NOMO-1 (cell line): ENCODE results near the gene PCED1A.
"Not testable (repeated sequence)": the region's sequence is repeated elsewhere in the genome, so short reads cannot be mapped to it uniquely, and the experiment has no call there.

Experiments used
- DNase-seq, 2 experiments: peaks; one replicate each; lab custom pipeline; 2025; ENCODE audit not compliant: unreplicated experiment in 2 of 2; lab: John Stamatoyannopoulos, UW

Gene PCED1A

DNA sequence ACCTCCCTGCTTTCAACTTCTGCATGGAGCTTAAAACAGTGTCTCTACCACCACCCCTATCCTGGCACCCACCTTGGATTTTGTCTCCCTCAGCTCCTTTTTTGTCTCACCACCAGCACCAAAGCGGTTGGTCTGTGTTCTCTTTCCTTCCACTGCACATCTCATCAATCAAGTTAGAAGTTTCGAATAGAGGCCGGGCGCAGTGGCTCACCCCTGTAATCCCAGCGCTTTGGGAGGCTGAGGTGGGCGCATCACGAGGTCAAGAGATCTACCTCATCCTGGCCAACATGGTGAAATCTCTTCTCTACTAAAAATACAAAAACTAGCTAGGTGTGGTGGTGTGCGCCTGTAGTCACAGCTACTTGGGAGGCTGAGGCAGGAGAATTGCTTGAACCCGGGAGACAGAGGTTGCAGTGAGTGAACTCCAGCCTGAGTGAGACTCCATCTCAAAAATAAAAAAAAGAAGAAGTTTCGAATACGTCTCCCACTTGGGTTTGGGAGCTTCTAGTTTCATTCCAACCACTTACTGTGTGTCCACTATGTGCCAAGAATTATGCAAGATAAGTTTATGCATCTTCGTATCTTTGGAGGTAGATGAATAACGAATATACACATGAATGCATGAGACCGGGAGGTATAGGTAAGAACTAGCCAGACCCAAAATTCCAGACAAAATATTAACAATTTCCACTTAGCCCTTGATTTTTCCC, 5.9 kb downstream of the PCED1A start:
- DNase-seq, result no peak

DNA sequence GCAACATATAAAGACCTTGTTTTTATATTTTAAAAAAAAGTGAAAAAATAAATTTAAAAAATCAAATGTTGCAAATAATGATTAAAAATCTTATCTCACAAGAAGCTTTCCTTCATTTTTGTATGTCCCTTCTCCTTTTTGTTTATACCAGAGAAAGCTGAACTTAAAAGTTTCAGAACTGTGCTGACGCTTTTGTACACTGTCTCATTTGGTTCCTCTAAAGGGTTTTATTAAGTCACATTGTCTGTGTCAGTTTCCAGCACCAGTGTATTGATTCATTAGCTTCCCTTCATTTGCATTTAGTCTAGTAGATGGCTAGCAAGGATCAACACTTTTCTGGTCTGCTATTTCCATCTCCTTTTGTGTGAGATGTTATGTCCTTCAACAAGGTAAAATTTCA, 6.7 kb downstream of the PCED1A start:
- DNase-seq, result no peak

DNA sequence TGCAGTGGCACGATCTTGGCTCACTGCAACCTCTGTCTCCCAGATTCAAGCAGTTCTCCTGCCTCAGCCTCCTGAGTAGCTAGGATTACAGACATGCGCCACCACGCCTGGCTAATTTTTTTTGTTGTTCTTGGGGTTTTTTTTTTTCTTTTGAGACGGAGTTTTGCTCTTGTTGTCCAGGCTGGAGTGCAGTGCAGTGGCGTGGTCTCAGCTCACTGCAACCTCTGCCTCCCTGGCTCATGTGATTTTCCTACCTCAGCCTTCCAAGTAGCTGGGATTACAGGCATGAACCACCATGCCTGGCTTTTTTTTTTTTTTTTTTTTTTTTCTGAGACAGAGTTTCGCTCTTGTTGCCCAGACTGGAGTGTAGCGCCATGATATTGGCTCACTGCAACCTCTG, 9.2 kb downstream of the PCED1A start:
- not testable (repeated sequence) for DNase-seq

DNA sequence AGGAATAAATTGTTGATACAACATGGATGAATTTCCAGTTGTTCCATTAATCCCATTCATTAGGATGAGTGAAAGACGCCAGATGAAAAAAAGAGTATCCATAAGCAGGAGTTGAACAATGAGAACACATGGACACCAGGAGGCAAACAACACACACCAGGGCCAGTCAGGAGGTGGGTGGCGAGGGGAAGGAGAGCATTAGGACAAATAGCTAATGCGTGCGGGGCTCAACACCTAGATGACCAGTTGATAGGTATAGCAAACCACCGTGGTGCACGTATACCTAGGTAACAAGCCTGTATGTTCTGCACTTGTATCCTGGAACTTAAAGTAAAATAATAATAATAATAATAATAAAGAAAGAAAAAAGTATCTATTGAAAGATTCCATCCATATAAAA, 11.1 kb downstream of the PCED1A start:
- DNase-seq, result no peak

DNA sequence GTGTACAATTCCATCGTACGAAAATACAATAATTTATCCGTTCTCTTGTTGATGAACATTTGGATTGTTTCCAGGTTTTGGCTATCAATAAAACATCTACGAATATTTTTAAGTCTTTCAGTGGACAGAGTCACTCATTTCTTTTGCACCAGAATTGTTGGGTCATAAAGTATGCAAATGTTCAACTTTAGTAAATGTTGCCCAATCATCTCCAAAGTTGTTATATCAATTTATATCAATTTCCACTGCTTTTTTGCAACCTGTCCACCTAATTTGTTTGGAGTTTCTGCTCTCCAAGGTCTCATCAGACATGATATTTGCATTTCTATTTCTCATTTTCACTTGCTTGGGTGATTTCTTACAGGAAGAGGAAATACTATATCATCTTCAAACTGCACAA, 13.8 kb downstream of the PCED1A start:
- DNase-seq, result no peak

DNA sequence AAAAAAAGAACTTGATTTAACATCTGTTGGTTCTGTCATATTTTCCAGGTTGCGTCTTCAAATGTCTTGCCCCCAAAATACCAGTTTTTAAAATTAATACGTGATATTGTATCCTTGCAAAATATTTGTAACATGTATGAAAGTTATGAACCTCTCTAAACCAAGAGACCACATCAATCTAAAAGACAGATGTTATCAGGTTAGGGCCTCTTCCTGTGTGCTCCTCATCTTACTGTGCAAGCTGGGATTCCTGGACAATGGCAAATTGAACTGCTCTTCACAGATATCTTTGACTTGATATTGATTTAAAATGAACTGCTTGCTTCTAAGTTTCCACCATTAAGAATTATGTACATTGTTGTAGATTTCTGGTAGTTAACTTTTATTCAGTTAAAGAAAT, 14.7 kb downstream of the PCED1A start:
- no peak for DNase-seq

DNA sequence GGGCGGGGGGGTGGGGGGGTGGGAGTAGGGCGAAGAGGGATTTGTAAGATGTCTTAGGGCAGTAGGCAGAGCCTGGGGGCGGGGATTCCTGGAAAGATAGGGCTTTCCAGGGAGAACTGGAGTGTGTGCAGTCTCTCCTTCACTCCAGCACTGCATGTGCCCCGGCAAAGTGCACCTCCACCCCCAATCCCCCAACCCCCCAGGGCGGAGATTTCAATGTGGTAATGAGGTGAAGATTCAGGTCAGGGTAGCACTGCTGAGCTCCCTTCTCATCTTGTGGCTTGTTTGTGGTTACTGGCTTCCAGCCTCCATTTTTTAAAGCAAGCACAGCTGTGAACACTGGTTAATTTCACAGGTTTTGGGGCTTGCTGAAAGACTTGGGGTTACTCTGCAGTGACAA, 18.4 kb downstream of the PCED1A start:
- DNase-seq, result no peak

DNA sequence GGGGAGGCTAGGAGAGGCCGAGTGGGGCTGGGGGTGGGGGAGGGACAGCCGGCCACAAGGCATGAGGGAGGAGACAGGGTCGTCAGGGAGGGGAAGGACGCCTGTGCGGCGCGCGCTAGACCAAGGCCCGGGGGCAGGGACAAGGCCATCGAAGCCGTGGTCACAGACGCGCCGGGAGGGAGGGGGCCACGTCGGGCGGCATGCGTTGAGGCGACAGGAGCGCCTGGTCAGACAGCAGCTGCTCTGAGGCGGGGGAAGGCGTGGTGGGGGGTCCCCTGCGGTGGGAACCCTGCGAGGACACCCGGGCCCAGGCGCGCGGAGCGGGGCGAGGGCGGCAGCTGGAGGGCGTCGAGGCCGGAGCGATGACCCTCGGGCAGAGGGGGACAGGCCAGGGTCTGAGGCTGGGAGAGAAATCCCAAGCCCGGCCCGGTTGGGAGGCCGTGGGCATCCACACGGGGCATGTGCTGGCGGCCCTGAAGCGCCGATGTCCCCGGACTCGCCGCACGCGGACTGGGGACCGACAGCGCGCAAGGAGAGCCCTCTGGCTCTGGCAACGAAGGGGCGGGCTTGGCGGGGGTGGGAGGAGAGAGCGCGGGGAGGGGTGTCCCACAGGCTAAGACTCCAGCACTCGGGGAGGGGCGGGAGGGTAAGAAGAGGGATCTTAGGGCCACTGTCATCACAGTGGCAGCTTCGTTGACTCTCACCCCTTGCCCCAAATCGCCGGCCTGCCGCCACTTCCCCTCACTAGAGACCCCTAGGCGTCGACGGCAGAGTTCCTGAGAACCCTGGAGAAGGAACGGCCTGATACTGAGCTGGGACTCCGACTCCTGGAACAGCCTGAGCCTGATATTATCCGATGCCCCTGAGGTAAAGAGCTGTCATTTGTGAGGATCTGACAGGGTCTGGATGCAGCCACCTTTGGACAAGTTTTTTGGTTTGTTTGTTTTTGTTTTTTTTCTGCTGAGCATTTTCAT, 19.3 kb downstream of the PCED1A start:
- no peak for DNase-seq

DNA sequence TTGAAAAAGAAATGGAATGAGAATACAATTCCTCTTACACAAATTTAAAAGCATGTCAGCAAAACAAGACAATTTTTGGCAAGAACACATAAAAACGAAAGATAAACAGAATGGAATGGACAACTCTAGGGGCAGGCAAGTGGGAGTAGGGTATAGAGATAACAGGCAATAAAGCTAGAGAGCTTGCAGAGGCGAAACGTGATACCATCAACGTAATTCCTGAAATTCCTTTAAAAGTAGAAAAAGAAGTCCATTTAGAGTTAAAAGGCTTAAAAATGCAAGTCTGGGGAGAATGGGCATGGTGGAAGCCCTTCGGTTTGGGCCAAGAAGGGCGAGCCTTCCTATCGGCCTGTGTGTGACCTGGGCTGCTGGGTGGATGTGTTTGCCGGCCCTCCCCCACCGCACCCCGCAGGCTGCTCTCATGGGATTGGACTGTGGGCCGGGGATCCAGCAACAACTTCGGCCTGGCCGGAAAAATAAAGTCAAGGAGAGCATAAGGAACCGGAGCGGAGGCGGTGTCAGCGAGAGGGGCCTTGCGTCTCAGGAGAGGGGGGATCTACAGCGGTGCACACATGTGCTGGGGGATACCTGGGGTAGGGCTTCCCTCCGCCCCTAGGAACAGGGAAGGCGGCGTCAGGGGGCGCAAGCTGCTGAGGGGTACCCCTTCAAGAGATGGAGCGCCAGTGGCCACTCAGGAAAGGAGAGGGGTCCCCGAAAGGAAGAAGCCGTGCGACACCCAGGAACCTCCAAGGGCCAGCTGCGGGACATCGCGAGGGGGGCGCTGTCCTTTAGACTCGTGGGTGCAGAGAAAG, 20.2 kb downstream of the PCED1A start:
- DNase-seq, result no peak

DNA sequence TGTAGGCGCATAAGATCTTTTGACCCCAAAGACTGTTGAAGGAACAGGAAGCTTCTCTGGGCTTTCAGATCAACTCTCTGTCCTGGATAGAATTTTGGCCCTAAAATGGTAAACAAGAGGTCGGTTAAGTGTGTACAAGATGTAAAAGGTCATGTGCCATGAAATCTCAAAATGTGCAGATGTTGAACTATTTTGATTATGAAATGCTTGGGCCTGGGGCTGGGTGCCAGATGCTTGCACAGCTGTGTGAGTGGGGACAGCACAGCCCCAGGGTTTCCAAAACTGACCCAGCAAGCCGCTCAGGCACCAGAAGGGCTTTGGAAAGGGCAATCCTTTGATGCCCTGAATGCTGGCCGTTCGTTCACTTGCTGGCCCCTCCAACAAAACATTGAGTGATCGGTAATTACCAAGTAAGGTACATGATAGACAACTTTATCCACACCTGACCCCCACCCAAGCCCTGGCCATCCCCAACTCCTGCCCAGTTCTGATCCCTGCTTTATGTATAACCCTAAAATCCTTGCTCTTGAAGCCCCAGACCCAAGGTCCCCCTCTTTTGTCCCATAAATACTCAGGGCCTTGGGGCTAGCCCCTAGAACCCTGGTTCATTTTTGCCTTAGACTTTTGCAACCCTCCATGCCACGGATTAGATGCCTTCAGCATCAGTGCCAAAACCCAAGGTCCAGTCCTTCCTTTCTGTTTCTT, 22.4 kb downstream of the PCED1A start:
- no peak for DNase-seq

DNA sequence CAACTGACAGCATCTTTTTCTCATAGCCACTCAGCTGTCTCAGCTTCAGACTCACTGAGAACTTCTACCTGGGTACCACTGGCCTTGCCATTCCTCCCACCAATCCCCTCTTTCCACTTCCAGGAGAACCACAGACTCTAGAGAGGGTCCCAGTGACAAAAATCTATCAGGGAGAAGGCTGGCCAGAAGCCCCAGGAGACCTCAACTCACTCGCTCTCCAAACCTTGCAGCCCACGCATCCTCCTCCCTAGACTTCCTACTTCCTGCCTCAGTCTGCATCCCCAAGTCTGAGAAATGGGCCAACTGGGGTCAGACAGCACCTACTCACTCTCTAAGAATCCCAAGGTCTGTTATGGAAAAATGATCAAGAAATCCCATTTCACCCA, 23.1 kb downstream of the PCED1A start:
- DNase-seq, result no peak

DNA sequence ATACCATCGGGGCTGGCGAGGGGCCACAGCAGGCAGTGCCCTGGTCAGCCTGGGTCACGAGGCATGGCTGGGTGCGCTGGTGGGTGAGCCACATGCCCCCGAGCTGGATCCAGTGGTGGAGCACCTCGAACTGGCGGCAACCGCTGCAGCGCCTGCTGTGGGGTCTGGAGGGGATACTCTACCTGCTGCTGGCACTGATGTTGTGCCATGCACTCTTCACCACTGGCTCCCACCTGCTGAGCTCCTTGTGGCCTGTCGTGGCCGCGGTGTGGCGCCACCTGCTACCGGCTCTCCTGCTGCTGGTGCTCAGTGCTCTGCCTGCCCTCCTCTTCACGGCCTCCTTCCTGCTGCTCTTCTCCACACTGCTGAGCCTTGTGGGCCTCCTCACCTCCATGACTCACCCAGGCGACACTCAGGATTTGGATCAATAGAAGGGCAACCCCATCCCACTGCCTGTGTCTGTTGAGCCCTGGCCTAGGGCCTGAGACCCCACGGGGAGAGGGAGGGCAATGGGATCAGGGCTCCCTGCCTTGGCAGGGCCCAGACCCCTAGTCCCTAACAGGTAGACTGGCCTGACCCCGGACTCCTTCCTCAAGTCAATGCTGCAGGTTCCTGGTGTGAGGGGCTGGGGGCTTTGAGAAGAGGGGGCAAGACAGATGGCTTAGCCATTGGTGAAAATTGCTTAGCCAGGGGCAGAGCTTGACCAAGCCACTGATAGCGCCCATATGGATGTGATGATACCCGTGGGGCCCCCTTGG, 23.7 kb downstream of the PCED1A start:
- no peak for DNase-seq

DNA sequence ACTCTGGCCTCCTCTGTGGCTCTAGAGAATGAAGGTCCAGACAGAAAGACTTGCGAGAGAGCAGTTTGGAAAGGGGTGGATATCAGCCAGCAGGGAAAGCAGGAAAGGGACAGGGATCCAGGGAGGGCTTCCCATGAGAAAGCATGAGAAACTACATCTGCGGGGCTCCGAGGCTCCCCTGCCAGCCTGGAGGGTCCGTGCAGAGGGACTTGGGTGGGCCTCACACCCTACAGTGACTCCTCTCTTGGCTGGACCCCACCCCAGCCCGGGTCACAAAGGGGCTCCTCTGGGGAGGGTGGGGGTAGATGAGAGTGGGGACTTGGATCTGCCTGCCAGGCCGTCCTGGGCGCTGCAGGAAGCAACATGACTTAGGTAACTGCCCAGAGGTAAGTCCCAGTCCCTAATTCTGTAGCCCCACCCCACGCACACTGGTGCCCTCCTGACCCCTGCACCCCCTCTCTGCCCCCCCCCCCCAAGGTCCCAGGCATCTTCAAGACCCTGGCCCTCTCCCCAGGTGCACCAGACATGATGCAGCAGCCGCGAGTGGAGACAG, 24.3 kb downstream of the PCED1A start, which contains the start of gene TMEM239:
TMEM239 (plus strand) TSS at position 335 of the 553 bp plus-strand sequence; CDS start at position 526, 191 bp downstream.
- no peak for DNase-seq

DNA sequence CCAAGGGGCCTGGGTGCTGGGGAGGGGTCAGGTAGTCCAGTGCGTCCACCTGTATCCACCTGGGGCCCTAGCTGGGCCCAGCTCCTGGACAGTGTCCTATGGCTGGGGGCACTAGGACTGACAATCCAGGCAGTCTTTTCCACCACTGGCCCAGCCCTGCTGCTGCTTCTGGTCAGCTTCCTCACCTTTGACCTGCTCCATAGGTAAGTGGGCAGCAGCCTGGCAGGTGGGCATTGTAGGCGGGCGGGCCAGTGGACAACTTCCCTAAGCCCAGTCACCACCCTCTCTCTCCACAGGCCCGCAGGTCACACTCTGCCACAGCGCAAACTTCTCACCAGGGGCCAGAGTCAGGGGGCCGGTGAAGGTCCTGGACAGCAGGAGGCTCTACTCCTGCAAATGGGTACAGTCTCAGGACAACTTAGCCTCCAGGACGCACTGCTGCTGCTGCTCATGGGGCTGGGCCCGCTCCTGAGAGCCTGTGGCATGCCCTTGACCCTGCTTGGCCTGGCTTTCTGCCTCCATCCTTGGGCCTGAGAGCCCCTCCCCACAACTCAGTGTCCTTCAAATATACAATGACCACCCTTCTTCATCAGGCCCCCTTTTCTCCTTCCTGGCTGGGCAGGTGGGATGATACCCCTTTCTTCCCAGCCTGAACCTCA, 25.1 kb downstream of the PCED1A start:
- DNase-seq, result no peak

DNA sequence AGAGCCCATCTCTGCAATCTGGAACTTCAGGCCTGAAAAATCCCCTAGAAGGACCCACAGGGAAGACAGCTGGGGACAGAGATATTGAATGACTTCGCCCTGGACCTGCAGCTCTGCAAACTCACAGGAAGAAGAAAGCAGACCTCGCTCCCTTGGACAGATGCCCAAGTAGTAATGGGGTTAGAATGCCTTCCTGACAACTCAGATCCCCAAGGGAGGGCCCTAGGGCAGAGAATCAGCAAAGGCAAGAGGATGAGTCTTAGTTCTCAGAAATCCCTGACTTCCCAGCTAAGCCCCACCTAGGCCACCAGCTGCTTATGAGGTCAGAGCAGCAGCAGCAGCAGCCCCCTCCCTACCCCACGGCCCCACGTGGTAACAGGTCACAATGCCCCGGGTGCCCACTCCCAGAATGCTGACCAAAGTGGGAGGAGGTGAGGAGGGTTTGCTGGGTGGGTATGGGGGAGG, 25.8 kb downstream of the PCED1A start, which contains the start of gene C20orf141:
C20orf141 (plus strand) TSS at position 401 of the 465 bp plus-strand sequence. CDS start 198 bp downstream, outside the sequence.
- DNase-seq, result no peak

DNA sequence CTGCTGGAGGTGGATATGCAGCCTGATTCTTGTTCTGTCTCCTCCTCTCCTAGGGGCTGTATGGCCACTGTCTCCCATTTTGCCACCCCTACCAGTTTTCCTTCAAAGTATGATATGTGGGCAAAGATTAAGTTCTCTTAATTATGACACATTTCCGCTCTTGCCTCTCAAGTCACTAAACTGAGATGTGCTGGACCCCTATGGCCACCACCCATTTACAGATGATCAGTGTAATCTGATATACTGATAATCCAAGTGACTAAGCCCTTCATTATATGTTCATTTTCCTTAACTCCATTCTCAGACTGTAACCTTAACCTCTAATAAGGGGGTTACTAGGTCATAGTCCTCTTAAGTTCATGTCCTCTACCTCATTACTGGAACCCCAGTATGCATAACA, 26.4 kb downstream of the PCED1A start:
- no peak for DNase-seq

DNA sequence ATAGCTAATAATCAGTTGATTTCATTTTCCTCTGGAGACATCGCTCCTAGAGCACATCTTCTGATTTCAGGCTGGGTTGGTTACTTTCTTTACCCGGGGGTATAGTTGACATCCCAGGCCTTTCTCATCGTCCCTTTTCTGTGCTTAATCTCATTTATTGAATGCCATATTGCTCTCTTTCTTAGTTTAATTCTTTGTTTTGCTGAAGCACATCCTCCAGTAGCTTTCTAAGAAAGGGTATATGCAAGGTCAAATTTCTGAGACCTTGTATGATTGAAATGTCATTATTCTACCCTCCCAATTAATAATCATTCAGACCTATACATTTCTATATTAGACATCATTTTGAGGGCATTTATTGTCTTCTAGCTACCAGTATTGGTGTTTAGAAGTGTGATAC, 28.3 kb downstream of the PCED1A start:
- no peak for DNase-seq

DNA sequence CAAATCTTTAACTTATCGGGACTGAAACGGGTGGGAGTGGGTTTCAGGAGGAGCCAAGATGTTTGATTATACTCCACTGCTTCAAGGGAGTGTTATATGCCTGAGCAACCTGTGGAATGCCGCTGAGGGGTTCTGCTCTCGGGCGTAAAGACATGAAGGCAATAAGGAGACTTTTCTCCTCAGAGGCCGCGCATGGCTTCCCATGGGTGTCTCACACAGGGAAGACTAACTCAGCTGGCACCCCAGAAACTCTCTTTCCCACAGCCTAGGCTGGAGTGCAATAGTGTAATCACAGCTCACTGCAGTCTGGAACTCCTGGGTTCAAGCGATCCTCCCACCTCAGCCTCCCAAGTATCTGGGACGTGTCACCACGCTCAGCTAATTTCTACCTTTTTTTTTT, 30.8 kb downstream of the PCED1A start:
- DNase-seq, result no peak

DNA sequence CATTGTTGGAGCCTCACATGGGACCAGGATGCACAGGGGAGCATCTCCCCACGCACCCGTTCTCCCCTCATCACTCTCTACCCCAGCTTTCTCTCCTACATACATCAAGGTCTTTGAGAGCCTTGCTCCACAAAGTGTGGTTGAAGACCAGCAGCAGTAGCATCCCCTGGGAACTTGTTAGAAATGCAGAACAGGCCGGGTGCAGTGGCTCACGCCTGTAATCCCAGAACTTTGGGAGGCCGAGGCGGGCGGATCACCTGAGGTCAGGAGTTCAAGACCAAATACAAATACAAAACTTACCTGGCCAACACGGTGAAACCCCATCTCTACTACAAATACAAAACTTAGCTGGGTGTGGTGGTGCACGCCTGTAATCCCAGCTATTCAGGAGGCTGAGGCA, 32.5 kb downstream of the PCED1A start:
- not testable (repeated sequence) for DNase-seq
